ENCODE measurements around the gene MTRFR.

Gene MTRFR

DNA sequence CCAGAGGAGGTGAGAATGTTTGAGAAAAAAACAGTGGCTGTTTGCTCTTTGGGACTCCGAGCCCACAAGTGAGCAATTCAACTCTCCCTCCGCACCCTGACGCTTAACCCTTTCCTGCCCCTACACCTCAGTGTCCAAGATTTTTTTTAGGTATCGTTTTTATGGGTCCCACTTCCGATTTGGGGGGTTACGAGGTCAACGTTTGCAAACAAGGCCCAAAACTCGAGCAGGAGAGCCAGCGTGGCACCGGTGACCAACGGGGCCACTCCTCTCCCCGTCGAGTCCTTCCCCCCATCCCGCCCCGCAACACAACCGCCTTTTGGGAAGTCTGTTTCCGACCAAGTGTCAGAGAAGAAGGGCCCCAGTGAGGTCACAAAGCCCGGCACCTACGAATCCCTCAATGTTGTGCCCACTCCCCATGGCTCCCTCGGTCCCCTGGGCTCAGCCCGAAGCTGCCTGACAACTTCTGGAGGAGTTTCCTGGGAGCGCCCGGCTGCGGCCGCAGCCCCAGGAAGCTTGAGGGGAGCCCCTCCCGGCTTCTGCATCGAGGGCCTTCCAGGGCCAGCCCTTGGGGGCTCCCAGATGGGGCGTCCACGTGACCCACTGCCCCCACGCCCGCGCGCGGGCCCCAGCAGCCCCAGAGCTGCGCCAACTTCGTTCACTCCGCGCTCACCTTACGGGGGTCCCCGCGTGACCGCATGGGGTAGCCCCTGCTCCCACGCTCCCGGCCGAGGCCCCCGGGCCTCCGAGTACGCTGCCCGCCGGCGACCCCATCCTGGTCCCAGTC lies 37.2 kb downstream of the MTRFR start:
- peak; percentile 61 for DNase-seq (ENCODE audit: low spot score)

DNA sequence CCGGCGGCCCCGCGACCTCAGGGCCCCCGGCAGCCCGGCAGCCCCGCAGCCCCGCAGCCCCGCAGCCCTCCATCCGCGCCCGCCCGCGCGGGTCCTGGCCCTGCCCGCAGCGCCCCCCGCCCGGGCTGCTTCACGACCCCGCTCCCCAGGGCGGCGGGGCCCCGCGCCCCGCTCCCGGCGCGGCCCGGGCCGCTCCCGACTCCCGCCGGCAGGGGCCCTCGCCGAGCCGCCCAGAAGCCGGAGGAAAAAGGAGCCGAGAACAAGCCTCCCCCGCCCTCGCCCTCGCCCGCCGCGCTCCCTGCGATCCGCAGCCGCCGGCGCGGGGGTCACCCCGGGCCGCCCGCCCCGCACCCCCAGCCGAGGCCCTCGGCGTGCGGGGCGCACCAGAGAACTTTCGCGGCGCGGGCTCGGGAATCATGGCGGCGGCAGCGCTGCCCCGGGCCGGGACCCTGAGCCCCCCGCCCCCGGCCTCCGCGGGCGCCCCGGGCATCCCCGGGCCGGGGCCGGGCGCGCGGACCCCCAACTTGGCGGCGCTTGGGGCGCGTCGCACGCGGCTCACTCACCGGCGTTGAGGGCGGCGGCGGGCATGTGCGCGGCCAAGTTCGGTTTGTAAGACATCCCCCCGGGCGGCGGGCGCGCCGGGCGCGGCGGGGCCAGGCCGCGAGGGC lies 37.9 kb downstream of the MTRFR start:
- DNase-seq (ENCODE audit: low spot score), result peak; percentile 94

DNA sequence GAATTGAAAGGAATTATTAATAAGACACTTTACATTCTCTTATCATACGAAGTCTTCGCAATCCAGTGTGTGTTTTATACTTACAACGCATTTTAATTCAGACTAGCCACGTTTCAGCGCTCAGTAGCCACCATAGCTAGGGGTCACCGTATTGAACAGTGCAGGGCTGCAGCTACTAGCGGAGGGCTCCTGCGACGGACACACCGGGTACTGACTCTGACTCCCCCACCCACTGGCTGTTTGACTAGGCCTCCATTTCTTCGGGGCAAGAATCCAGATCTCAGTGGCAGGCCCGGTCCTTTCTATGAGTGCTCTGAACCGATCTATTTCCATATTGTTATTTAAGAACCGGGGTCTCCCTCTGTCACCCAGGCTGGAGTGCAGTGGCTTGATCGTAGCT lies 39.9 kb downstream of the MTRFR start:
- DNase-seq (ENCODE audit: low spot score), result no peak

DNA sequence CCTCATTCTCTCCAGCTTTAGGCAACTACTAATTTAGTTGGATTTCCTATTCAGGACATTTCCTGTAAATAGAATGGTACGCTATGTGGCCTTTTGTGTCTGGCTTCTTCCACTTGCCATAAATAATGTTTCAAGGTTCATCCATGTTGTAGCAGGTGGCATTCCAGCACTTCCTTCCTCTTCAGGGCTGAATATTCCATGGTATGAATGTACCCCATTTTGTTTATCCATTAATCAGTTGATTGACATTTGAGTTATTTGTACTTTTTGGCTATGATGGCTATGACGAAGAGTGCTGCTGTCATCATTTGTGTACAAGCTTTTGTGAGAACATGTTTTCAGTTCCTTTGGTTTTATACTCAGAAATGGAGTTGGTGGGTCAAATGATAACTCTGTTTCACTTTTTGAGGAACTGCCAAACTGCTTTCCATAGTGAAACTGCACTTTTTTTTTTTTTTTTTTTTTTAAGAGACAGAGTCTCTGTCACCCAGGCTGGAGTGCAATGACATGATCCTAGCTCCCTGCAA lies 44.9 kb downstream of the MTRFR start:
- DNase-seq (ENCODE audit: low spot score), result no peak

DNA sequence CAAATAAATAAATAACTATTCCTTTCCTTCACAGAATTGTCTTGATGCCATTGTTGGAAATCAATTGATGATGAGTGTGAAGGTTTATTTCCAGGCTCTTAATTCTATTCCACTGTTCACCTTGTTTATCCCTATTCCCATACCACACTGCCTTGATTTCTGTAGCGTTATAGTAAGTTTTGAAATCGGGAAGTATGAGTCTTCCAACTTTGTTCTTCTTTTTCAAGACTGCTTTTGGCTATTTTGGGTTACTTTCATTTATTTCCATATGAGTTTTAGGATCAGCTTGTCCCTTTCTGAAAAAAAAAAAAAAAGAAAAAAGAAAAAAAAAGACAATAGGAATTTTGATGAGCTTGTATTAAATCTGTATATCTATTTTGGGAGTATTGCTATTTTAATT lies 47.7 kb downstream of the MTRFR start:
- DNase-seq (ENCODE audit: low spot score), result no peak

DNA sequence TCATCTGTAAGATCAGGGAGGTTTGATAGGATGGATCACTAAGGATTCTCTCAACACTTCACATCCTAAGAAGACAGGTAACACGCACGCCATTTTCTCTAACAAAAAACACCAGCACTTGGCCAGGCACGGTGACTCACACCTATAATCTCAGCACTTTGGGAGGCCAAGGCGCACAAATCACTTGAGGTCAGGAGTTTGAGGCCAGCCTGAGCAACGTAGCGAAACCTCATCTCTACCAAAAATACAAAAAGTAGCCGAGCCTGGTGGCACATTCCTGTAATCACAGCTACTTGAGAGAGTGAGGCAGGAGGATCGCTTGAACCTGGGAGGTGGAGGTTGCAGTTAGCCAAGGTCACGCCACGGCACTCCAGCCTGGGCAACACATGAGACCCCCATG lies 48.9 kb downstream of the MTRFR start:
- no peak for DNase-seq (ENCODE audit: low spot score)

DNA sequence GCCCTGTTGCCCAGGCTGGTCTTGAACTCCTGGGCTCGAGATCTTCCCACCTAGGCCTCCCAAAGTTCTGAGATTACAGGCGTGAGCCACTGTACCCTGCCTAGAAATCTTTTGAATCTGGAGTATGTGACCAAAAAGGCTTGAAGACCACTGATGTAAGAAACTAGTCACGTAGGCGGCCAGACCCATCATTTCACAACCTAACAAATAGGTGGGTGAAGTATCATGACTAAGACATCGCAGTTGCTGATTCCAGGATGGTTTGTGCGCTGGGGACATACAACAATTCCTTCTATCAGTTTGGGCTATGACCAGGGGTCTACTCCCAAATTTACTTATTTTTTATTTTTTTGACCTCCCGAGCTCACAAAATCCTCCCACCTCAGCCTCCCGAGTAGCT lies 50.2 kb downstream of the MTRFR start:
- DNase-seq (ENCODE audit: low spot score), result no peak

DNA sequence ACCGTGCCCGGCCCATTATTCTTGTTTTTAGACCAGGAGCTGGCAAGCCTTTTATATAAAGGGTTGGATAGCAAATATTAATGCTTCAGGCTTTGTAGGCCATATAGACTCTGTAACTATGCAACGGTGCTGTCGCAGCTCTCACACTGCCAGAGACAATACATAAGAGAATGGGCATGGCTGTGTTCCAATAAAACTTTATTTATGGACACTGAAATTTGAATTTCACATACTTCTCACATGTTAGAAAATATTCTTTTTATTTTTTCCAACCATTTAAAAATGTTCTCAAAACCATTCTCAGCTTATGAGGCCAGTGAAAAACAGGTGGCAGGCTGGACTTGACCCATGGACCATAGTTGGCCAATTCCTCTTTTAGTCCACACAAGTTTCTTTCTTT lies 51.4 kb downstream of the MTRFR start:
- DNase-seq (ENCODE audit: low spot score), result no peak

DNA sequence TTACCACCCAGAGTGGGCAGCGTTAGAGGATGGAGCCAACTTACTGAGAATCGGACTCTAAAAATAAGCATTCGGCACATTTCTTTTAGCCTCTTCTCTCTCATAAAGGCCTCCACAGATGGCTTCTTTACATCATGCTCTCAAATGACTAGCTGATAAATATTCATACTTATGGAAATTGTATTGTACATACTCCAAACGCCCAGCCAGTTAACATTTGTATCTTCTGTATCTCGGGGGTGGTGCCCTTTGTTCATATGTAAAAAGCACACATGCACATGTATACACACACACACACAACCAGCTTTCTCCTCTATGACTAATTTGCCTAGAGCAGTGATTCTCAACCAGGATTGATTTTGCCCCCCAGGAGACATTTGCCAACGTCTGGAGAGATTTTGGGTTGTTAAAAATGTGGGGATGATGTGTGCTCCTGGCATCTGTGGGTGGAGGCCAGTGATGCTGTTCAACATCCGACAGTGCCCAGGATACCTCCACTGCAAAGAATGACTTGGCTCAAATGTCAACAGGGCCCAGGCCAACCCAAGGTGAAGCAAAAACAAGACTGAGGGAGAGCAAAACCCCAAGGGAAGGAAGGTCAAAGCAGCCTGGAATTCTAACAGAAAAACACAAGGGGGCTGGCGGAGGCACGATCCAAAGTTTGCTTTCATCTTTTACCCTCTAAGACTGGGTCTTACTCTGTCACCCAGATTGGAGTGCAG lies 53.6 kb downstream of the MTRFR start:
- DNase-seq (ENCODE audit: low spot score), result no peak

DNA sequence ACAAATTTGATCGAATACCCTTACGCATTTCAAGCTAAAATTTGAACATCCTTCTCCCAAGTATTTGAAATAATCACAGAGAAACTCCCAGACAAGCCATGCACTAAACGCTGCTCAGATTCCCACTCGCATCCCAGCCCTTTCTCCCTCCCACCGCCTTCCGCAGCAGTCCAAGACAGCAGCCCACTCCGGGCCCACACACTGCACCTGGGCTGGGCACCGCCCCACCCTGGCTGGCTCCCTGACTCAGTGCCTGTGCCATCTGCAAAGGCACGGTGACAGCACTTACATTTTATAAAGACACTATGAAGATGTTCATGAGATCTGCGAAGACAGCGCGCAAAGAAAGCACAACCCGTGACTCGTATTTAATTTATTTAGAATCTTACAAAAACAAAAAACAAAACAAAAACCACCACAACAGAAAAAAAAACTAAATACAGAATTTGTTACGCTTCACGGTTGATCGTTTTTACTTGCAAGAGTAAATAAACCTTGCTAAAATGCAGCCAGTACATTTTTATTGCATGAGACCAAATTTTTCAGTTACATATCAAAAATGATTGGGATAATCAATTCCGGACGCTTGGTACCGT lies 55.6 kb downstream of the MTRFR start:
- no peak for DNase-seq (ENCODE audit: low spot score)

DNA sequence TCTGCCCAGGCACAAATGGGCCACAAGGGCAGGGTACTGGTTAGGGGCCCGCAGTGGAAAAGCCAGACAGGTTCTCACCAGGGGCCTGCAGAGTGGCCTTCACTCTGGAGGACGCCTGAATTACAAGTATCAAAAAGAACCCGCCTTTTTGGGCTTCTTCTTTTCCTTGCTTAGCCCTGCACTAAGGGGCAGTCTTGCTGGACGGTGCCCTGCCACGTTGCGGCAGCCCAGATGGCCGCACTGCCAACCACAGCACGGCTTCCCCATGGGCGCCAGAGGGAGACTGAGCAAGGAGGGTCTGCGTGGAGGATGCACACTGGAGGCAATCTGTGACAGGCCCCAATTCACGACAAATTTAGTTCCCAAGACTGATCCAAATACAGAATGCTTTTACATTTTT lies 56.7 kb downstream of the MTRFR start:
- no peak for DNase-seq (ENCODE audit: low spot score)

DNA sequence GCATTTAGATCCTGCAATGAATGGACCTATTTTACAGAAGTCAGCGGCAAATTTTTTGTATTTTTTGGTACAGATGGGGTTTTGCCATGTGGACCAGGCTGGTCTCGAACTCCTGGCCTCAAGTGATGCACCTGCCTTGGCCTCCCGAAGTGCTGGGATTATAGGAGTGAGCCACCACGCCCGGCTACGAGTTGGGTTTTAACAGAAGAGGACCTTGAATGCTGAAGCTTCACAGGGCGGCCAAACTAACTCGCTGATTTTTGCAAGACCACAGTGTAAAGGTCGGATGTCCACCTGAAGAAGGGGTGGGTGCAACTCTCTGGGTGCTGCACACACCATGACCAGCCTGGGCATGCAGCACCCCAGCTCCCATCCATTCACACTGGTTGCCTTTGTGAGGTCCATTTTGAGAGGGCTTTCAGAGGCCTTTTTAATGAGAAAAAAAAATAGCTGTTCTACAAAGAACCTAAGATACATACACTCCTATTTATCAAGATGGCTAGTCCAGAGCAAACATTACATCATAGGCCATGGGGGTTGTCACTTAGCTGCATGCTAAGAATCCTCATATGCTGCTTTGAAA lies 60.0 kb downstream of the MTRFR start:
- DNase-seq (ENCODE audit: low spot score), result no peak

DNA sequence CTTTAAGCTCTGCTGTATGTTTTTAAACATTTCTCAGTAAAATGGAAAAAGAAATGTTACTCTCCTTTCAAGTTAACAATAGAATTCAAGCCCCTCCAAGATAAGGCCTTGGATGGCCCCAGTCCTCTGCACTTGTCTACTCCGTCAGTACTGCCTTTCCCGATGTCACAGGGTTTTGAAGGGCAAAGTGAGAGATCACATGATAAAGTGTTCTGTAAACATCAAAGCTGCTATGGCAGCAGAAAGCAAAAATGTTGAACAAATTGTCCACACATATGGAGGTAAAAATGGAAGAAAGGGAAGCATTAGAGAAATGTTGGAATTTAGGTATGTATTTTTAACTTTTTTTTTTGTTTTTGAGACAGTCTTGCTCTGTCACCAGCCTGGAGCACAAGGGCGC lies 71.9 kb downstream of the MTRFR start:
- DNase-seq (ENCODE audit: low spot score), result no peak

DNA sequence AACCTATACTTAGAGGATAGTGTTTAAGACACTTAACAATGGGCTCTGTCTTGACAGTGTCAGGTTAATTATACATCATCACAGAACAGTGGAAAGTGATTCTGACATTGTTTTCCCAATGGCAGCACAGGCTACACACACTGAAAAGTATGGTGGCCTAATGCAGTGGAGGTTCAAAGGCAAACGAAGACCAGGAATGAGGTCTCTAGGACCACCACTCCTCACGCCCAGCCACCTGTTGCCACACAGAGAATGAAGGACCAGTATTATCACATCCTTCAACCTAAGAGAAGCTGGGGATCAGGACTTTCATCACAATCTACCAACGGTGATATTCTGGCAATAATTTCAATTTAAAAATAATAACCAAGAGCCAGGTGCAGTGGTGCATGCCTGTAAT lies 73.0 kb downstream of the MTRFR start:
- no peak for DNase-seq (ENCODE audit: low spot score)

Measured in AG20443 (cell line).